GM18517 (cell line): Measurements from ENCODE around the gene ZFYVE26.
"Not testable (repeated sequence)": the region's sequence is repeated elsewhere in the genome, so short reads cannot be mapped to it uniquely, and the experiment has no call there.

Experiments
- ATAC-seq: cut with Tn5 transposase; IDR thresholded peaks from one replicate; pipeline ENCODE4 v1.9.1; 2021; ENCODE audit warnings: mild to moderate bottlenecking, moderate library complexity; ENCODE audit not compliant: unreplicated experiment

Gene ZFYVE26

DNA sequence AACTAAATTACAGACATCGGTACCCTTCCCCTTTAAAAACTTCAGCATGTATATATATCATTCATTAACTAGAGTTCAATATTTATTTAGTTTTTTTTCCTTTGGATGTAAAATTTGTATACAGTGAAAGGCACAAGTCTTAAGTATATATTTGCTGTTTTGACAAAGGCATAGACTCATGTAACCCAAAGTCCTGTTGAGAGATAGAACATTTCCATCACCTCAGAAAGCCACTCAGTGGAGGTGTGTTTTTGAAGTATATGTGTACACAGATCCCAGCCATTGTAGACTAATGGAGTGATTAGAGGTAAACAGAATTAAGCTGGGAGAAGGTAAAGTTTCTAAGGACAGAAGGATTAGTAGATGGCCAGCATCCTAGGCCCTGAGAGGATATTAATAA lies 99.3 kb downstream of the ZFYVE26 start:
- no peak for ATAC-seq

DNA sequence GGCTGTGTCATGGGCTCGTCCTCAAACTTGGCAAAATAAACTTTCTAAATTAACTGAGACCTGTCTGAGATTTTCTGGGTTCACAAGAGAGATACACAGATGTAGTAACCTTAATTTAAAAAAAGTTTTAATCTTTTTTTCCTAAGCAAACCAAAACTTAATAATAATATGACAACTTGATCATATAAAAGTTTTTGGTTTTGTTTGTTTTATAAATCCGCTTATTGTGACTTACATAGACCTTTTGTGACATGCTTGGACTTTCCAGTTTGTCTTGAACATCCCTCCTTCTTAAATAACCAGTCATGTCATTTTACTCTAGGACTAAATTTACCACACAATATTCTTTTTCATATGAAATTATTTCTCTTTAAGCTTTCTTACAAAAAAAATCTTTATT lies 106.2 kb downstream of the ZFYVE26 start:
- no peak for ATAC-seq

DNA sequence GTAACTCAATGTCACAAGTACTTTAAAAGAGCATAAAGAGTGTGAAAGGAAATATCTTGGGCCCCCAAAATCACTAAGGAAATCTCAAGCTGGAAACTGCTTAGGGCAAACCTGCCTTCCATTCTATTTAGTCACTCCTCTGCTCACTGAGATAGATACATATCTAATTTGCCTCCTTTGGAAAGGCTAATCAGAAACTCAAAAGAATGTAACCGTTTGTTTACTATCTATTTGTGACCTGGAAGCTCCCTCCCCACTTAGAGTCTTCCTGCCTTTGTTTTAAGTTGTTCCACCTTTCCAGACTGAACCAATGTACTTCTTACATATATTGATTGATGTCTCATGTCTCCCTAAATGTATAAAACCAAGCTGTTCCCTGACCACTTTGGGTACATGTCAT lies 106.6 kb downstream of the ZFYVE26 start:
- not testable (repeated sequence) for ATAC-seq

DNA sequence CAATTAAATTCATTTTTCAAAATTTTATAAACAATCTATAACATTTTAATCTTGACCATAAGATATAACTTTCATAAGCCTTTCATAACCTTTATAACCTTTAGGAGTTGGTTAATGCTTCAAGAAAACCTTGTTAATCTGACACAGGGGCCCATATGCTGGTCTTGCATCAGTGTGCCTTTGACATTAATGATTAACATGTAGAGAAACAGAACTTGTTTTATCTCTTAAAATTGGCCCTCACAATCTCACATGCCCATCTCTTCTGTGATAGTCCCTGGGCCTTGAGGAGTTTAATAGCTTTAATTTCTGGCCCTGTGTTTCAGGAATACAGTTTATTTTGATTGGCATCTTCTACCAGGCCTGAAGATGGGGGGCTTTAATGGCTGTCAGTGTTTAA lies 107.0 kb downstream of the ZFYVE26 start:
- ATAC-seq = not testable (repeated sequence)

DNA sequence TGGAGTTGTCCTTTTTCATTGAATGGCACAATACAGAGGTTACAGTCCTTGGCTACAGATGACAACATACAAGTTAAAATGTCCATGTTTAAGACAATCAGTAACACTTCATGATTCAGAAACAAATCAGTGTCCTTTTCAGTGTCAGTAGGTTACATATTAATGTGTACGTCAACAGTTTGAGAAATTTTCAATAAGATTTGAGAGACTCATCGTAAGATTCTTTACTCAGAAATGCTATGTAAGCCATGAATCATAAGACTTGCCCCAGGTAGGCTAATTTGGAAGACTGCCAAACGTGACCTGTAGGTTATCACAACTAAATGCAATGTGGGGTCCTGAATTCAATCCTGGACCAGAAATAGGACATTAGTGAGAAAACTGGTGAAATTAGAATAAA lies 111.2 kb downstream of the ZFYVE26 start:
- no peak for ATAC-seq

DNA sequence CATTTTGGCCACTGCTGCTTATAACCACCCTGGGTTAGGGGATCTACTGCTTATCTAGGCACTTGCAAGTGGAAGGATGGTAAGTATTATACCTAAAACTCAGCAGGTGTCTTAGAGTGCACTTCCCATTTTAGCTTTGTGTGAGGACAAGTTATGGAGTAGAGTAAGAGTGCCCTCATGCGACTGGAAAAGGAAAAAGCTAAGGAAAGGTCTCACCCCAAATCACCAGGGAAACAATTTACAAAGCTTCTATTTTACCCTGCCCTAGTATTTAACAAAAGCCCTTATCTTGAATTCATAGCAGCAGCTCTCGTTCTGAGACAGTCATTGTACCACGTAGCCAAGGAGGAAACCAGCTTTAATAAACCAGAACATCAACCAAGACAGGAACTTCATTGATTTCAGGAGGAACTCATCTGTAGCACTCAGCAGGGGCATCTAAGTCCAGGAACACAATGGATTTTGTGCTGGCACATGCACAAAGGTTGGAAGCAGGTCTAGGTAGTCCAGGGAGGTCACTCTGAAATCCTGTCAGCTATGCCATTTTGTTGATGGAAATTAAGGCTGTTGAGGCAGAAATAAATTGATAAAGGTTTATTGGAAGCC lies 111.8 kb downstream of the ZFYVE26 start:
- no peak for ATAC-seq

DNA sequence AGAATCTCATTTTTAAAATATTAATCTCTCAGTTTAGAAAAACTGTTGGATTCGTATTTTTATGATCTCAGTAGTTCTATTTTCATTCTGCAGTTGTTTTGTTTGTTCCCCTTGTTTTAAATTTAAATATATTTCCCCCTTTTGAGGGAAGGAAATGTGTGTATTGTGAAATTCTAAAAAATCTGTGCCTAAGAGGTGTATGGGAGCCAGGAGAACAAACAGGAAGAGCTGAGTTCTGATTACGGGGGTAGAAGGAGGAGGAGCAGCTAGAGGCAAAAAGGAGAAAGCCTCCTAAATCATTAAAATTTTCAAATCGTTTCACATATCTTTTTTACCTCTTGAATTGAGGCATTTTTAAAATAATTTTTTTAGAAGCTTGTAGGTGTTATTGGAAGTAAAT lies 112.4 kb downstream of the ZFYVE26 start:
- ATAC-seq = no peak

DNA sequence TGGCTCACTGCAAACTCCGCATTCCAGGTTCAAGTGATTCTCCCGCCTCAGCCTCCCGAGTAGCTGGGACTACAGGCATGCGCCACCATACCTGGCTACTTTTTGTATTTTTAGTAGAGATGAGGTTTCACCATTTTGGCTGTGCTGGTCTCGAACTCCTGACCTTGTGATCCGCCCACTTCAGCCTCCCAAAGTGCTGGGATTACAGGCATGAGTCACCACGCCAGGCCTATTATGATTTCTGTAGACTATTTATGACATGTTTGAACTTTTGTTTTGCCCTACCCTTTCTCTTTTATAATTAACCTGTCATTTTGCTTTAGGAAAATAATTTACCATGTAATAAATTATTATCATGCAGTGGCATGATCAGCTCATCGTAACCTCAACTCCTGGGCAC lies 114.9 kb downstream of the ZFYVE26 start, which contains the start of gene RDH12:
RDH12 (plus strand) TSS at position 395 of the 400 bp plus-strand sequence. CDS start 20,757 bp downstream, outside the sequence.
- not testable (repeated sequence) for ATAC-seq

DNA sequence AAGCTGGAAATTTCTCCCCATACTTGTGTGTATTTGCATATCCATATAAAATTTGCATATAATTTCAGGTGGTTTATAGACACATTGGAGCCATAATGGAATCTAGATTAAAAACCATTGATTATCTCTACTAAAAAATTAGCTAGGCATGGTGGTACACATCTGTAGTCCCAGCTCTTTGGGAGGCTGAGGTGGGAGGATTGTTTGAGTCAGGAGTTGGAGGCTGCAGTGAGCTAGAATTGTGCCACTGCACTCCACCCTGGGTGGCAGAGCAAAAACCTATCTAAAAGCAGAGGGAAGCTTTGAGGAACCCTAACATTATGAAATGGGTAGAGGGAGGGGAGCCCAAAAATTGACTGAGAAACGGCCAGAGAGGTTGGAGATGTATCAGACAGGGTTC lies 118.2 kb downstream of the ZFYVE26 start:
- no peak for ATAC-seq

DNA sequence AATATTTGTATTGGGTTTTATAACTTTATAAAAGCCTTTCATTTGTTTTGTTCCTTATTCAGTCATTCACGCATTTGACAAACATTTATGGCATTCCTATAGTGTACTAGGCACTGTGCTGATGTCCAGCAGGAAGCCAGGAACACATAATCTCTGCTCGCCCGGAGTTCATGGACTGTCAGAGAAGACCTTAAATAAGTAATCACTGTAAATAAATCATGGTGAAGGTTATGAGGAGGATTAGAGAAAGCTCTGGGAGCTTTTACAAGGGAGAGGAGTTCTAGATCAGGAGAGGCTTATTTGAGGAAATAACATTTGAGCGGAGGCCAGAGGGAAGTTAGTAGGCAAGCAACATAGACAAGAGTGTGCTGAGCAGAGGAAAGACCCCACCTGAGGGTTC lies 119.4 kb downstream of the ZFYVE26 start:
- no peak for ATAC-seq
